K562 (cell line): Measurements from ENCODE around the gene KCNN4.

Source experiments
- DPF2 ChIP-seq: fragments of 450-650 bp; IDR thresholded peaks from 2 replicates; pipeline ENCODE4 v1.6.1; 2016
- EGR1 ChIP-seq: fragments of 450-650 bp; conservative IDR thresholded peaks from 2 replicates; pipeline ENCODE4 v1.6.1; 2017; ENCODE audit warnings: mild to moderate bottlenecking
- HNRNPLL ChIP-seq: fragments of 200-400 bp; formaldehyde crosslinking; IDR thresholded peaks from 2 replicates; pipeline ENCODE4 v1.6.1; 2017; ENCODE audit warnings: low read length, low read depth, mild to moderate bottlenecking; ENCODE audit not compliant: poor library complexity, severe bottlenecking
- MAFF ChIP-seq: IDR thresholded peaks from 2 replicates; pipeline ENCODE4 v1.6.1; 2012; ENCODE audit warnings: low read length, improper control_type of control experiment
- NFIC ChIP-seq: fragments of 450-650 bp; IDR thresholded peaks from 2 replicates; pipeline ENCODE4 v1.6.1; 2017; ENCODE audit warnings: mild to moderate bottlenecking, inconsistent platforms
- SIN3A ChIP-seq, 2 experiments: fragments of 150-350 bp in 1 of 2; IDR thresholded peaks; 2 replicates each; pipeline ENCODE4 v1.6.1; 2011 to 2016; ENCODE audit warnings: borderline replicate concordance in 2 of 2, low read depth in 2 of 2, low read length in 2 of 2, mild to moderate bottlenecking in 2 of 2, moderate library complexity in 2 of 2; ENCODE audit not compliant: control insufficient read depth in 1 of 2
- ZNF263 ChIP-seq: sonication (generic); formaldehyde crosslinking; IDR thresholded peaks from 2 replicates; pipeline ENCODE4 v1.8.0; 2022; ENCODE audit warnings: mild to moderate bottlenecking, missing genetic modification reagents, borderline replicate concordance
- TF ChIP-seq, protein P1 (sequence below), 3 experiments: IDR thresholded peaks in 2 of 3; conservative IDR thresholded peaks in 1 of 3; 2 replicates each; pipeline ENCODE4 v1.5.1; 2011 to 2012; ENCODE audit warnings: low read length in 3 of 3, mild to moderate bottlenecking in 3 of 3, control low read depth in 2 of 3, improper control_type of control experiment in 1 of 3, inconsistent platforms in 1 of 3, low read depth in 1 of 3, mixed read lengths in 1 of 3, moderate library complexity in 1 of 3; ENCODE audit not compliant: insufficient read depth in 2 of 3

DNA sequence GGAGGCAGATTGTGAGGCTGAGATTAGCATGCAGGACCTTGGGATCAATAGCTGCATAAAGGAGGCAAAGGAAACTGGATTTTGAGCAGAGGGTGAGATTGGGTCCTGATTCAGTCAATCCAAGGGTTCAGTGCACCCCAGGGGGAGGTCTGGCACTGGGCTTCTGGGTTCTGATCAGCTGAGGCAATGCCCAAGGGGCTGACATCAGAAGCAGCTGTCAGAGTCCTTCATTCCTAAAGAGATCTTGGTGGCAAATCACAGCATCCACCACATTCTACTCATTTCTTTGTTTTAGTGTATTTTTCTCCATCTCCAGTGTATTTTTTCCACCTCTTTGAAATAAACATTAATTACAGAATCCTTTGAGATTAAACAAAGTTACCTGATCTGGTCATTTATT is 26.9 kb upstream of the KCNN4 start:
- TF ChIP-seq, protein P1, sequence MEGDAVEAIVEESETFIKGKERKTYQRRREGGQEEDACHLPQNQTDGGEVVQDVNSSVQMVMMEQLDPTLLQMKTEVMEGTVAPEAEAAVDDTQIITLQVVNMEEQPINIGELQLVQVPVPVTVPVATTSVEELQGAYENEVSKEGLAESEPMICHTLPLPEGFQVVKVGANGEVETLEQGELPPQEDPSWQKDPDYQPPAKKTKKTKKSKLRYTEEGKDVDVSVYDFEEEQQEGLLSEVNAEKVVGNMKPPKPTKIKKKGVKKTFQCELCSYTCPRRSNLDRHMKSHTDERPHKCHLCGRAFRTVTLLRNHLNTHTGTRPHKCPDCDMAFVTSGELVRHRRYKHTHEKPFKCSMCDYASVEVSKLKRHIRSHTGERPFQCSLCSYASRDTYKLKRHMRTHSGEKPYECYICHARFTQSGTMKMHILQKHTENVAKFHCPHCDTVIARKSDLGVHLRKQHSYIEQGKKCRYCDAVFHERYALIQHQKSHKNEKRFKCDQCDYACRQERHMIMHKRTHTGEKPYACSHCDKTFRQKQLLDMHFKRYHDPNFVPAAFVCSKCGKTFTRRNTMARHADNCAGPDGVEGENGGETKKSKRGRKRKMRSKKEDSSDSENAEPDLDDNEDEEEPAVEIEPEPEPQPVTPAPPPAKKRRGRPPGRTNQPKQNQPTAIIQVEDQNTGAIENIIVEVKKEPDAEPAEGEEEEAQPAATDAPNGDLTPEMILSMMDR (IDR thresholded peaks at IDR 0.05 in 2 of 3, conservative IDR thresholded peaks at IDR 0.05 in 1 of 3; ENCODE audit: insufficient read depth in 2 of 3, low read depth in 1 of 3, low read length in 3 of 3): no peak
- TF ChIP-seq HNRNPLL (no peak), SIN3A (IDR thresholded peaks at IDR 0.05; ENCODE audit: borderline replicate concordance in 2 of 2, control insufficient read depth in 1 of 2, low read depth in 2 of 2, low read length in 2 of 2) (no peak), ZNF263 (no peak), EGR1 (no peak), NFIC (no peak), MAFF (no peak), DPF2 (no peak)
